D341Med (cell line): Measurements from ENCODE around the gene ARHGAP26.

ENCODE experiments used
- DNase-seq: peaks from one replicate; pipeline ENCODE4 v3.0.0; 2012; ENCODE audit warnings: low spot score

Gene ARHGAP26

GRCh38 chr5:143045062-143045461, 274.9 kb downstream of the ARHGAP26 start:
- DNase-seq: no peak

DNA sequence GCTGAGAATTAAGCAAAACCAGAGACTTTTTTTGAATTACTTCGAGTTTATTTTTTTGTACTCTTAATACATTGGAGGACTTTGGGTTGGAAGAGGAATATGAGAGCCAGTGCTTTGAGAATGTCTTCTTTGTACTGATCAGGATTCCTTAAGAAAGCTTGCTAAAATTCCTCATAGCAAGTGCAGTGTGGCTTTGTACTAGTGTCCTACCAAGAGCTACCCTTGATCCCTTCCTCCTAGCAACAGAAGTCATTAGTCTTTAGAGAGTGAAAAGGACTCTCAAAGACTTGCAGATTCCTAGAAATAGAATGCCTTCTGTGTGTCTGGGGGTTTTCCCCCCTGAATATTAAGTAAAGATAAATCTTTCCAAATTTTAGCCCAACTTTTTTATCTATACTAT, 276.1 kb downstream of the ARHGAP26 start:
- DNase-seq: no peak

DNA sequence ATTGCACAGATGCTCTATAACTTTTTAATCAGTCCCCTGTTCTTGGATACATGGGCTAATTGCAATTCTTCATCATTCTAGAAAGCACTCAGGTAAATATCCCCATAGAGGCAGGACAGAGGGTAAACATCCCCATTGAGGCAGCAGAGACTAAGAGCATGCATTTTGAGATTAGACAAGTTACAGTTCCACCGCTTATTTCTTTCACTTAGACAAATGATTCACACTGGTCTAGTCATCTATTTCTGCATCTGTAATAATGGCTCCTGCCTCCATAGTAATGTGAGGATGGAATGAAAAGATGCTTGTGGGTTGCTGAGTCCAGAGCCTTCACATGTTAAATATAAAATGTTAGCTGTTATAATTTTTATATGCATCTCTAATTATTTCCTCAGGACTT, 276.9 kb downstream of the ARHGAP26 start:
- DNase-seq: no peak

- no peak for DNase-seq
Observed at GRCh38 chr5:143050183-143050582, 280.0 kb downstream of the ARHGAP26 start.

DNA sequence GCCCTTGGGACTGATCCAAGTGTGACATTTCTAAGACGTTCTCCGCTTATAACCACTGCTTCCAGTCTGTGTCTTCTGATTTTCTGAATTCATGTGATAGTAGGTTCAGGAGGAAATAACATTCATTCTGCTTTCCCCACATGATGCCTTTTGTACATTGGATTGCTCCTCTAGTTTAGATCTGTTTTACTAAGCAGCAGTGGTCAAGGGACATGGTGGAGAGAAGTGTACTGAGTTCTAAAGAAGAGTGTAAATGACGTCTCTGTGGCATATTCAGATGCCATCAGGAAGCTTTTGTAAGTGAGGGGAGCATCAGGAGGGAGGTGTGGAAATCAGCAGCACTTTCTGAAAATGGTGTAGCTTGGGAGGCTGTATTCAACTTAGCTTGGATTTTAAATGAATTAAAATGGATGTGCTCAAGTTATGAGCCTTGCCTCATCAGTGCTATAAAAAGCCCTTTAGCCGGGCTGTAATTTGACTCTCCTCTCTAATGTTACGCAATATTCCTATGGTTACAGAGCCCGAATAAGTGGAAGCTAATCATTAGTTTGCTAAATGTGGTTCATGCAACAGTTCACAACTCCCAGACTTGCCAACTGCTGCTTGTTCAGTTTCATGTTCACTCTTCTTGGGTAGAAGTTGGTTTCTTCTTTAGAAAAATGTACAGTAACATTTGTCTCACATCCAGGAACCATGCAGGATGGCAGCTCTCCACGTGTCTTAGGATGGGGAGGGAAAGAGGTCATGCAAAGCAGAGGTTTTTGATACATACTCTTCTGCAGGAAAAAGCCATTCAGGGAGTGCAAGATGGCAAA, 281.3 kb downstream of the ARHGAP26 start:
- no peak for DNase-seq

DNA sequence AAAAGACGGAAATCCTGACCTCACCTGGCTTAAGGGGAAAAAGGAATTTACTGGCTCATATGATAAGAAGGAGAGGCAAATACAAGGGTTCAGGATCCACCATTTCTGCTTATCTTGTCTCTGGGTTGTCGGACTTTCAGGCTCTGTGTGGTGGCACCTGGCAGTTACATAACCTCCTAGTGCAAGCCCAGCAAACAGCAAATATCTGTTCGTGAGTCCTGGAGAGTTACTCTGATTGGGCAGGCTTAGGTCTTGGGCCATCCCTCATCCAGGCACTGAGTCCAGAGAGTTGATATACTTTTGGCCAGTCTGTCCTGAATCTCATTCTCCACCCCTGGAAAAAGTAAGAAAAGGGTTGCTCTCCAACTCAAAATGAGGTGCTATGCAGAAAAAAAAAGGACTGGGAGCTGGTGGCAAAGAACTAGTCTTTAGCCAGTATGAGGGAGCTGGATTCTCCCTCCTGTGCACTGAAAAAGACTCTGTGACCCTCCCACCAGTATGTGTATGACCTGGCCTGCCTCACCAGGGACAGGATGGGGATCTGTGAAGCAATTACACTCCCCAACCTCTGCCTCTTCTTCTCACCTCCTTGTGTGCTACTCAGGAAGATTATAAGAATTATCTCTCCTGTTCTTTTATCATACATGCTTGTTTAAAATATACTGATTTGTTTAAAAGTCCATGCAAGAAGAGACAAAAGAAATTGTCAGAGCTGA, 282.9 kb downstream of the ARHGAP26 start:
- DNase-seq: no peak

DNA sequence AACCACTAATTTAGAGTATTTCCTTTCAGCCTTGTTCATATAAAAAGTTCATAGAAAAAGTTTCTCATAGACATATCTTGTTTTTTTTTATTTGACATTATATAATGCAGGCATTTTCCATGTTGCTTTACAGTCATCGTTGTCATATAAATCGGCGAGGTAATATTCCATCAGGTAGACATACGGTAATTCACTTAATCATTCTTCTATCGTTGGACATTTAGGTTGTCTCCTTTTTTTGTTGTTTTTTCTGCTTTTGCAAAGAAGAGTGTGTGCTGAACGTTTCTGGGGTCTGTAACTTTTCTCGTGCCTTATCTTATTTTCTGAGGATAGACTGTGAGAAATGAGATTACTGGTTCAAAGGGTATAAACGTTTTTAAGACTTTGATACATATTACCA, 283.6 kb downstream of the ARHGAP26 start:
- no peak for DNase-seq

- DNase-seq: no peak
Observed at GRCh38 chr5:143054480-143054941, 284.3 kb downstream of the ARHGAP26 start.

- no peak for DNase-seq
Observed at GRCh38 chr5:143055596-143056338, 285.6 kb downstream of the ARHGAP26 start.

DNA sequence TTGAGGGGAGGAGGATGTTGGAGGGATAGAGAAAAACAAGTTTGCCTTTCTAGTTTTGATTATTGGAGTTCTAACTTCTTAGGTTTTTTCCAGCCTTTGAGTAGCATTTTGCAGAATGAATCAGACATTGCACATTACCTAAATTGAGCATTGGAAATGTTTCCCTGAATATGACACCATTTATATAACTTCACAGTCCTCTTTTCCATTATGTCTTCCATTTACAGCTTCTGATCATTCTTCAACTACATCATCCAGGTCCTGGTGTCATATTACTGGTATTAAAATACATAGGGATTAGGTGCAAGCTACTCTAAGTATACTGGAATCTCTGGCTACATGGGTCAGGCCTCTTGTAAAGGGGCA, 286.1 kb downstream of the ARHGAP26 start:
- no peak for DNase-seq

- no peak for DNase-seq
Observed at GRCh38 chr5:143056792-143057579, 286.8 kb downstream of the ARHGAP26 start.

GRCh38 chr5:143057580-143057999, 287.4 kb downstream of the ARHGAP26 start:
- no peak for DNase-seq

GRCh38 chr5:143059355-143059754, 289.2 kb downstream of the ARHGAP26 start:
- no peak for DNase-seq

- DNase-seq: no peak
Observed at GRCh38 chr5:143059976-143060765, 290.0 kb downstream of the ARHGAP26 start.

DNA sequence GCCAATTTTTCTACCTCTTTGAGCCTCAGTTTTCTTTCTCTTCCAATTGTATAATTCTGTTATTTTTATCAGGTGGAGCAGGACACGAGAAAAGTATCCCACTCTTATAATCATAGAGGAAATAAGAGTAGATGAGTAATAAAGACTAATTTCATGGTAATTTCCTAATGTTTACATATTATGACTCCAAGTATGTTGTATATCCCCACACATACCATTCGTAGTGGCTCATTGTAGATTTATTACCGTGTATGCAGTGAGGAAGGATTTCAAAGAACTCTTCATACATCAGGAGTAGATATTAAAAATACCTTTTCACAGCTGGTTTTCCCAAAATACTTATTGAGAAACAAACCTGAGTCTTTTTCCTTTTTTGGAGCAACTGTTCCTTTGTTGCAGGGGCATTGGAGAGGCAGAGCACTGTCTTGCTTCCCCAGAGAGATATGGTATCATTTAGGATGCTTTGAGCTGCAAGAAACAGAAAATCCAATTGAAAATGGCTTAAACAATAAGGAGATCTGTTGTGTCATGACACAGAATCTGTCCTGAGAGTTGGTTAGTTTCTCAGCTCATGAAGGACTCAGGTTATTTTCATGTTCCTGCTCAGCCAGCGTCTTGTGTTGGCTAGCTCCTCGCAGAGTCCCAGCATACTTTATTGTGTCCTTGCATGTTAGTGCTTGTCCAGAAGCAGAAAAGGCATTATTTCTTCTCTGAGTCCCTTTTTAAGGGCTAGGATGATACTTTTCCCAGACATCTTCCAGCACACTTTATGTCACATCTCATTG, 291.2 kb downstream of the ARHGAP26 start:
- DNase-seq: no peak

DNA sequence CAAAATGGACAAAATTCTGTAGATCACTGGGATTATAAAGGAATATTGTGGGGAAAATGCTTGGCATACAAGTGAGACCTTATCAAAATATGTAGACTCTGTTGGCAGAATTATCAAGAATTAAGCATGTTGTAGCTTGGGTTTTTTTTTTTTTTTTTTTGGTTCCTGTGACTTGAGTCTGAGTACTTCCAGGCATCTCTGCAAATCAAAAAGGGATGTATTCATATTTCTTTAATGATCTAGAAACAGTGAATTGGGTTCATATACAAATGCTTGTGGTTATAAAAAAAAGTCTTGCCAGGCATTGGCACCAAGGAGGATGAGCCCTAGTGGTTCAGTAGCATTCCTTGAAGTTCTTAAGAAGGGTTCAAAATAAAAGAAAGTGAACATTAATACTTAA, 292.2 kb downstream of the ARHGAP26 start:
- no peak for DNase-seq

GRCh38 chr5:143063175-143063970, 293.2 kb downstream of the ARHGAP26 start:
- DNase-seq: no peak

DNA sequence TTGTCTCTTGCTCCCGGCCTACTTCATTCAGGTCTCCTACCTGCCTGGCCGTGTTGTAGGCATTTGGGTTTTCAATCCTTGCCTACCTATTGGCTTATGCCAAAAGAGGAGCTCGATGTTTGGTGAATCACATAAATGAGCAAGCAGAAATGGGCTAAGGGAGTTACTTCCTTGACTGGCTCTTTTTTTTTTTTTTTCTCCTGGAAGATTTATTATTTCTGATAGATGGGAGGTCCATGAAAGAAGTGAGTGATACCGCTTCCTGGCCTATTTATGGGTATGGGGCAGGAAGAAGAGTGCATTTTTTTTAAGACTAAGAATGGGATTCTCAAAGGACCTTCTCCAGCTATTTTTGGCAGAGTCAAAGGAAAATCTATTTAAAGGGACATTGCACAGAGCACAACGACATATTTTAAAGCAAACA, 294.1 kb downstream of the ARHGAP26 start:
- no peak for DNase-seq

DNA sequence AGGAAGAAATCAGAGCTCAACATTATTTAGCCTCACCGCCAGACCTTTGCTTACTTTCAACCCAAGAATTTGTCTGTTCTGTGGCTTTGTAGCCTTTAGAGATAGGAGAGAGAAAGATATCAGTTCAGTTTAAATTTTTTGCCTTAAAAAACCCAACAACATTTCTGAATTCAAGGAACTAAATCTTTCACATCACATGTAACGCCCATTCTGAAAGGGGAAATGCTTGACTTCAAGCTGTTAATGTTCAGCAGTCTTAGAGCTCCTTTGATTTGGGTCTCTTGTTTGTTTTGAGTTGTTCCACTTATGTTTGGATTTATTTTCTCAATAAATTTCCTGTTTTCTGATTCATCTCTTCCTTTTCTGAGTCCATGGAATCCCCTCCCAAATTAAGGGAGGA, 294.5 kb downstream of the ARHGAP26 start:
- DNase-seq: no peak
